Vagina (tissue), 2 donors: ENCODE measurements around the gene RWDD2A.

Experiments used
- CTCF ChIP-seq, 3 experiments: fragments of 450-650 bp in 2 of 3; fragments of 200-600 bp in 1 of 3; sonication (generic) in 1 of 3; IDR thresholded peaks; one replicate each; pipeline ENCODE4 v1.5.1; 2017 to 2019; ENCODE audit warnings: antibody characterized with exemption in 3 of 3, mild to moderate bottlenecking in 2 of 3, moderate library complexity in 2 of 3
- POLR2A ChIP-seq, 2 donors: fragments of 450-650 bp; IDR thresholded peaks; one replicate each; pipeline ENCODE4 v1.6.1; 2017; ENCODE audit warnings: antibody characterized with exemption in 2 of 2, mild to moderate bottlenecking in 2 of 2, moderate library complexity in 2 of 2
- POLR2AphosphoS5 ChIP-seq, 2 donors: sonication (generic); formaldehyde crosslinking; IDR thresholded peaks; one replicate each; pipeline ENCODE4 v1.9.0; 2017; ENCODE audit warnings: antibody characterized with exemption in 2 of 2, mild to moderate bottlenecking in 2 of 2, low read depth in 1 of 2; ENCODE audit not compliant: insufficient read depth in 1 of 2

- TF ChIP-seq POLR2AphosphoS5 (IDR thresholded peaks at IDR 0.05; ENCODE audit: insufficient read depth in 1 of 2, low read depth in 1 of 2): no peak
- no peak for TF ChIP-seq POLR2A (IDR thresholded peaks at IDR 0.05)
- no peak for TF ChIP-seq CTCF (IDR thresholded peaks at IDR 0.05)
Measured at GRCh38 chr6:83168556-83168955, 24.6 kb upstream of the RWDD2A start.
